Neural cell (in vitro differentiated cells): ENCODE data around the gene PAPSS2.

Experiments used
- EP300 ChIP-seq: fragments of 450-650 bp; conservative IDR thresholded peaks from 2 replicates; pipeline ENCODE4 v1.6.1; 2014; ENCODE audit warnings: antibody characterized with exemption, mild to moderate bottlenecking, moderate library complexity; ENCODE audit not compliant: poor library complexity, severe bottlenecking
- POLR2AphosphoS5 ChIP-seq: IDR thresholded peaks from 2 replicates; pipeline ENCODE4 v1.6.1; 2012
- TAF1 ChIP-seq: IDR thresholded peaks from 2 replicates; pipeline ENCODE4 v1.6.1; 2012; ENCODE audit warnings: low read depth
- TF ChIP-seq, protein P1 (sequence below): IDR thresholded peaks from 2 replicates; pipeline ENCODE4 v1.6.1; 2012; ENCODE audit warnings: borderline replicate concordance
- TF ChIP-seq, protein P2 (sequence below): fragments of 450-650 bp; IDR thresholded peaks from 2 replicates; pipeline ENCODE4 v1.5.1; 2014; ENCODE audit warnings: antibody characterized with exemption, mild to moderate bottlenecking, moderate library complexity; ENCODE audit not compliant: poor library complexity, severe bottlenecking

DNA sequence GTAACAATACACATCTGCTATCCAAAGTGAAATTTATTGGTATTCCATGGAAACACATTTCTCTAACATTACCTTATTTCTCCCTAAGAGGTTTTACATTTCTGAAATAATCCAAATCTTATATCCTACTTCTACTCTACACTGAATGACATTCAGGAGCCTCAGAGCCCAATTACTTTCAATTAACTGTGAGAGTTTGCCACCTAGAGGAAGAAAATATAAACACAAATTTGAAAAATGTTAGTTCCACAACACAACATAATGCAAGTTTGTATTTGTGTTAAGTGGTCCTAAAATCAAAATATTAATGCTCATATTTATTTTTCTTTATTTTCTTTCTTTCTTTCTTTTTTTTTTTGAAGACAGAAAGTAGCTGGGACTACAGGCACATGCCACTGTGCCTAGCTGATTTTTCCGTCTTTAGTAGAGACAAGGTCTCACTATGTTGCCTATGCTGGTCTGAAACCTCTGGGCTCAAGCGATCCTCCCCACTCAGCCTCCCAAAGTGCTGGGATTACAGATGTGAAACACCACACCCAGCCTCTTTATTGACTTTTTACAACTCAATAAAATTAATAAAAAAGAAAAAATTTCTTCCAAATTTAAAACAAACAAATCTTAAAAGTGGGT, 112.3 kb downstream of the PAPSS2 start:
- TF ChIP-seq, protein P1, sequence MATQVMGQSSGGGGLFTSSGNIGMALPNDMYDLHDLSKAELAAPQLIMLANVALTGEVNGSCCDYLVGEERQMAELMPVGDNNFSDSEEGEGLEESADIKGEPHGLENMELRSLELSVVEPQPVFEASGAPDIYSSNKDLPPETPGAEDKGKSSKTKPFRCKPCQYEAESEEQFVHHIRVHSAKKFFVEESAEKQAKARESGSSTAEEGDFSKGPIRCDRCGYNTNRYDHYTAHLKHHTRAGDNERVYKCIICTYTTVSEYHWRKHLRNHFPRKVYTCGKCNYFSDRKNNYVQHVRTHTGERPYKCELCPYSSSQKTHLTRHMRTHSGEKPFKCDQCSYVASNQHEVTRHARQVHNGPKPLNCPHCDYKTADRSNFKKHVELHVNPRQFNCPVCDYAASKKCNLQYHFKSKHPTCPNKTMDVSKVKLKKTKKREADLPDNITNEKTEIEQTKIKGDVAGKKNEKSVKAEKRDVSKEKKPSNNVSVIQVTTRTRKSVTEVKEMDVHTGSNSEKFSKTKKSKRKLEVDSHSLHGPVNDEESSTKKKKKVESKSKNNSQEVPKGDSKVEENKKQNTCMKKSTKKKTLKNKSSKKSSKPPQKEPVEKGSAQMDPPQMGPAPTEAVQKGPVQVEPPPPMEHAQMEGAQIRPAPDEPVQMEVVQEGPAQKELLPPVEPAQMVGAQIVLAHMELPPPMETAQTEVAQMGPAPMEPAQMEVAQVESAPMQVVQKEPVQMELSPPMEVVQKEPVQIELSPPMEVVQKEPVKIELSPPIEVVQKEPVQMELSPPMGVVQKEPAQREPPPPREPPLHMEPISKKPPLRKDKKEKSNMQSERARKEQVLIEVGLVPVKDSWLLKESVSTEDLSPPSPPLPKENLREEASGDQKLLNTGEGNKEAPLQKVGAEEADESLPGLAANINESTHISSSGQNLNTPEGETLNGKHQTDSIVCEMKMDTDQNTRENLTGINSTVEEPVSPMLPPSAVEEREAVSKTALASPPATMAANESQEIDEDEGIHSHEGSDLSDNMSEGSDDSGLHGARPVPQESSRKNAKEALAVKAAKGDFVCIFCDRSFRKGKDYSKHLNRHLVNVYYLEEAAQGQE, result no peak
- TF ChIP-seq, protein P2, sequence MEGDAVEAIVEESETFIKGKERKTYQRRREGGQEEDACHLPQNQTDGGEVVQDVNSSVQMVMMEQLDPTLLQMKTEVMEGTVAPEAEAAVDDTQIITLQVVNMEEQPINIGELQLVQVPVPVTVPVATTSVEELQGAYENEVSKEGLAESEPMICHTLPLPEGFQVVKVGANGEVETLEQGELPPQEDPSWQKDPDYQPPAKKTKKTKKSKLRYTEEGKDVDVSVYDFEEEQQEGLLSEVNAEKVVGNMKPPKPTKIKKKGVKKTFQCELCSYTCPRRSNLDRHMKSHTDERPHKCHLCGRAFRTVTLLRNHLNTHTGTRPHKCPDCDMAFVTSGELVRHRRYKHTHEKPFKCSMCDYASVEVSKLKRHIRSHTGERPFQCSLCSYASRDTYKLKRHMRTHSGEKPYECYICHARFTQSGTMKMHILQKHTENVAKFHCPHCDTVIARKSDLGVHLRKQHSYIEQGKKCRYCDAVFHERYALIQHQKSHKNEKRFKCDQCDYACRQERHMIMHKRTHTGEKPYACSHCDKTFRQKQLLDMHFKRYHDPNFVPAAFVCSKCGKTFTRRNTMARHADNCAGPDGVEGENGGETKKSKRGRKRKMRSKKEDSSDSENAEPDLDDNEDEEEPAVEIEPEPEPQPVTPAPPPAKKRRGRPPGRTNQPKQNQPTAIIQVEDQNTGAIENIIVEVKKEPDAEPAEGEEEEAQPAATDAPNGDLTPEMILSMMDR, result peak; percentile 68
- TF ChIP-seq POLR2AphosphoS5 (no peak), EP300 (no peak), TAF1 (no peak)
